ENCODE measurements around the gene PKMYT1. TPM values are rescaled to one million over a fixed set of nuclear protein-coding genes. Genes with fewer than 3 reads are reported as not detected.

The PKMYT1 gene
- total RNA-seq, 1 donor from 2014 or later, result 6.0 TPM

GRCh38 chr16:2974319-2975056, 5.8 kb downstream of the PKMYT1 start:
- DNase-seq (ENCODE audit: low spot score), result no peak

- DNase-seq (ENCODE audit: low spot score), result no peak
Observed at GRCh38 chr16:2973605-2974318, 6.5 kb downstream of the PKMYT1 start.

- no peak for DNase-seq (ENCODE audit: low spot score)
Observed at GRCh38 chr16:2973093-2973492, 7.2 kb downstream of the PKMYT1 start.

DNA sequence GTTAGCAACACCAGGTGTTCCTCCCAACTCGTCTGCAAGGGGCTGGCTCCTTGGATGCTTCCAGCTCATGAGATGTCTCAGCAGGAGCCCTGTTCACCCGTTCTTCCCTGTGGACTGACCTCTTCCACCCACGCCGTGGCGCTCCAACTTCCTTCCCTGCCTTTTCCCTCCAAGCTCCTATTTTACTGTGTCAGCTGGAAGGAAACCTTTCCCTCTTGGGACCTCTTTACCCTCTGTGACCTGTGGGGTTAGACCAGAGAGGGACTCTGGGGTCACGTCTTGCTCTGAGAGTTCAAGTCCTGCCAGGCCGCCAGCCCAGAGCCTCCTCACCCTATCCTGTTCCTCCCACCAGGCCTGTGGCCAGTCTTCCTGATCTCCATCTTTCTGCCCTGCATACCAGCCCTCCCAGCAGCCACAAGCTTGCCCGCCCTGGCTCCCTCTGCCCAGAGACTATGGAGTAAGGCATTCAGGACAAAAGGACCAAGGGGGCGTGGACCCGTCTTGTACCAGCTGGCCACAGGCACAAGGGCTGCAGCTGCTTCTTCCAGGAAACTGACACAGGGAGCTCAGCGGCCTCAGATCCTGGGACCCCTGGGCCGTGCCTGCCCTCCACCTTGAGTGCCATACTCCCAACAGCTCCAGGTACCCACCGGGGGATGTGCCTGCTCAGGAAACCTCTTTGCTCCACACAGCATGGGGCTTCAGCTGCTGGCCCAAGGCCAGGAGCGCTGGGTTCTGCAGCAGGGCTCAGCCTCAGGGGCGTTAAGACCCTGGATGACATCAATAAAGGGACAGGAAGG, 8.1 kb downstream of the PKMYT1 start:
- DNase-seq (ENCODE audit: low spot score), result no peak

DNA sequence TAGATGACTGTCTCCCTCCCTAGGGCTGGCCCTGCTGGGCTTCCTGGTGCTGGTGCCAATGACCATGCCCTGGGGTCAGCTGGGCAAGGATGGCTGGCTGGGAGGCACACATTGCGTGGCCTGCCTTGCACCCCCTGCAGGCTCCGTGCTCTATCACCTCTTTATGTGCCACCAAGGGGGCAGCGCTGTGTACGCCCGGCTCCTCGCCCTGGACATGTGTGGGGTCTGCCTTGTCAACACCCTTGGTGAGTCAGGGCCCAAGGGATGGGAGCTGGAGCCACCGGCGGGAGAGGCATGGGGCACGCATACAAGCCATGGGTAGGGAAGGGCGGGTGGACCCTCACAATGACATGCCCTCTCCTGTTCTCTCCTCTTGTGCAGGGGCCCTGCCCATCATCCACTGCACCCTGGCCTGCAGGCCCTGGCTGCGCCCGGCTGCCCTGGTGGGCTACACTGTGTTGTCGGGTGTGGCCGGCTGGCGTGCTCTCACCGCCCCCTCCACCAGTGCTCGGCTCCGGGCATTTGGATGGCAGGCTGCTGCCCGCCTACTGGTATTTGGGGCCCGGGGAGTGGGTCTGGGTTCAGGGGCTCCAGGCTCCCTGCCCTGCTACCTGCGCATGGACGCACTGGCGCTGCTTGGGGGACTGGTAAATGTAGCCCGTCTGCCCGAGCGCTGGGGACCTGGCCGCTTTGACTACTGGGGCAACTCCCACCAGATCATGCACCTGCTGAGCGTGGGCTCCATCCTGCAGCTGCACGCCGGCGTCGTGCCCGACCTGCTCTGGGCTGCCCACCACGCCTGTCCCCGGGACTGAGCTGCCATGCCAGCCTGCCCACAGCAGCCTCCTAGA, 8.9 kb downstream of the PKMYT1 start:
- DNase-seq (ENCODE audit: low spot score), result no peak

DNA sequence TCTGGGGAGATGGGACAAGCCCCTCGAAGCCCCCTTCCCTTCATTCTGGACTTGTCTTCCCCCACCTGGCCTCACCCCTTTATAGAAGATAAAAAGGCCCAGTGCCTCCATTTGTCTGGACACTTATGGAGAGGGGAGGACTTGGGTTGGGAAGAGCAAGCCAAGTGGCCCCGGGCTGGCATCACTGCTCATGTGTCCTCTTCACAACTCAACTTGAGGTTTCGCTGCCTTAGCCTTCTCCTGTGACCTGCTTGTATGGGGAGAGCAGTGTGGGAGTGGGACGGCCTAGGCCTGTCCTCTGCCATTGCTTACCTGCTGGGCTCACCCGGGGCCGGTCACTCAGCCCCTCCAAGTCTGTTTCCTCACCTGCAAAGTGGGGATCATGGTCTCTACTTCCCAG, 9.7 kb downstream of the PKMYT1 start:
- DNase-seq (ENCODE audit: low spot score), result no peak

DNA sequence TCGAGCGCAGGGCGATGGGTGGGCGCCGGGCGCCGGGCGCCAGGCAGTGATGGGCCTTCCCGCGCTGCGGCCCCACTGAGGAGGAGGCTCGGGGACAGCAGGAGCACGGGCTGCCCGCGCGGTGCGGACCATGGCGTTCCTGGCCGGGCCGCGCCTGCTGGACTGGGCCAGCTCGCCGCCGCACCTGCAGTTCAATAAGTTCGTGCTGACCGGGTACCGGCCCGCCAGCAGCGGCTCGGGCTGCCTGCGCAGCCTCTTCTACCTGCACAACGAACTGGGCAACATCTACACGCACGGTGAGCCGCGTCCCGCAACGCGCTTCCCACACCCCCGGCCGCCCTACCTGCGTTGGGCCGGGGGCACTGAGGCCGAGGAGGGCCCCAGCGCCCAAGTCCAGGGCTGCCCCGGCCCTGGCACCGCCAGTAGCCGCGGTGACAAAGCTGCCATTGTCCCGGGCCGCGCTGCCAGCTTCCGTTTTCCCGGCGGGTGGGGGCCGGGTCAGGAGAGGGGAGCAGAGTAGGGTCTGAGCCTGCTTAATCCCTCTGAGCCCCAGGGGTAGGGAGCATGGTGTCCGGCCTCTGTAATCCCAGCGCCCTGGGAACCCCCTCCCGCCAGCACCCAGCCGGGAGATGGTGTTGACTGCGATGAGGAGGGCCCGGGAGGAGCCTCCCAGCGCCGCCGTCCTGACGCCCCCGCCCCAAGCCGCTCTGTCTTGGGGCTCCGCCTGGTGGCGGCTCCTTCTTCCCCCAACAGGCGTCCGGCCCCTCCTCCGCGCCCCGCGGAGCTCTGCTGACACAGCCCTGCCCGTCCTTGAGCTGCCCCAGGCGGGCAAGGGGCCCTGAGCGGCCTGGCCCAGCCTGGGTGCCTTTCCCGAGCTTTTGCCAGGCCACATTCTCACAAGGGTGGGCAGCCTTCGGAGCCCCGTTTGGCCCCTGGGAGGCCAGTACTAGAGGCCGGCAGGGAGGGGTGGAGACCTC, 10.4 kb downstream of the PKMYT1 start:
- DNase-seq (ENCODE audit: low spot score), result no peak

DNA sequence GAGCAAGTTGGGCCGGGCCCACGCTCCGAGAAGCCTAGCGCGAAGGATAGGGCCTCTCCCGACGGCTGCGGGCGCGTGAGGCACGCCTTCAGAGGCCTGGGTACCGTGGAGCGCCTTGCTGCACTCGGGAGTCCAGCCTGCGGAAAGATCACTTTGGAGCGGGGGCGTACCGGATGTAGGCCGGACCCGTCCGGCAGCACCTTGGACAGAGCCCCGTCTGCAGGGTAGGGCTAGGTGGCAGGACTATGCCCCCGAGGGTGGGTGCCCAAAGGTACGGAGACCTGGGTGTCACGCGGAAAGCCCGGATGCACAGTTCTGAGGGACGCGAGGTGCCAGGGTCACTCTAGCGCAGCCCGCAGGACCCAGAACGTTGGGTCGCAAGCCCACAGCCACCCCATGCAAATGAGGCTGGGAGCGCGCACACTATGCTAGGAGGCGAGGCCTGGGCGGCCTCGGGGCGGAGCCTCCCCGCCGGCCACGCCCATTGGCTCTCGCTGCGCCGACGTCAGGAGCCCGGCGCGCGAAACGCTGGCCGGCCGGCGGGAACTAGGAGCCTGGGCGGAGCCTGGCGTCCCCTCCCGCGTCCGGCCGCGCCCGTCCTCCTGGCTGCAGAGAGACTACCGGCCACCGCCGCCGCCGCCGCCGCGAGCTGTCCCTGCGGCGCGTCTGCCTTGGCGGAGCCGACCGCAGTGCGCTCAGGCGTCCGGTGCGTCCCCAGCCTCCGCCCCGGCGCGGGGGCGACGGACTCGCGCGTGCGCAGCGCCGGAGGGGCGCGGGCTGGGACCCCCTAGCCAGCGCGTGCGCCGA, 11.3 kb downstream of the PKMYT1 start, which contains the start of gene PAQR4:
Gene PAQR4 (plus strand): TSS at position 611 of the 807 bp plus-strand sequence. CDS start 327 bp downstream, outside the sequence.
- peak; percentile 83 for DNase-seq (ENCODE audit: low spot score)

DNA sequence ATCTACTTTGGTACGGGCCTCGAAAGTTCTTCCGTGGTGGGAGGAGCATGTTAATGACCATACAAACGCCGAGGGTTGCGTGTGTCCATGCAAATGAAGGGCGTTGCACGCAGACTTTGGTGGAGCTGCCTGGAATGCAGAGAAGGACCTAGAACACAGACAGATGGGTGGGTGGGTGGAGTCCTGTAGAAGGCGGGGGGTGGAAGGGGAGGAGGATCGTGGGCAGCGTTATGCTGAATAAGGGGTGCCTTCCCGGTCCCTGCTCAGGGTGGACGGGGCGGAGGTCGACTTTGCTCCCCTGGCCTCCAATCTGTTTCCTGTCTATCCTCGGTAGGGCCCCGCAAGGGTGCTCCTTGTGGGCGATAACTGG, 11.9 kb downstream of the PKMYT1 start:
- no peak for DNase-seq (ENCODE audit: low spot score)

DNA sequence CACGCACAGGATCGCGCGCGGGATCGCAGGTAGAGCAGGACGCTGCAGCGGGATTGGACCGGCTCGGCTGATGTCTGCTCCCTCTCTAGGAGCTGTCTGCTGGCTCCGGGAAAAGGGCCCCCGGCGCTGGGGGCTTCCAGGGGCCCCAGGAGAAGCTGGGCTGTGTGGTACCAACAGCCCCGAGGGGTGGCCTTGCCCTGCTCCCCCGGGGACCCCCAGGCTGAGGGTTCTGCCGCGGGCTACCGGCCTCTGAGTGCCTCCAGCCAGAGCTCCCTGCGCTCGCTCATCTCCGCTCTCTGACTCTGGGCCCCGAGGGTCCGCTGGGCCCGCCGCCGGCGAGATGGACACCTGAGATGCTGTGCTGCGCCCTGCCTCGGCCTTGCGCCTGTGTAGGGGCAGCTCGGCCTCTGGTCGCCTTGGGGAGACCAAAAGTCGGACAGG, 12.5 kb downstream of the PKMYT1 start:
- no peak for DNase-seq (ENCODE audit: low spot score)

DNA sequence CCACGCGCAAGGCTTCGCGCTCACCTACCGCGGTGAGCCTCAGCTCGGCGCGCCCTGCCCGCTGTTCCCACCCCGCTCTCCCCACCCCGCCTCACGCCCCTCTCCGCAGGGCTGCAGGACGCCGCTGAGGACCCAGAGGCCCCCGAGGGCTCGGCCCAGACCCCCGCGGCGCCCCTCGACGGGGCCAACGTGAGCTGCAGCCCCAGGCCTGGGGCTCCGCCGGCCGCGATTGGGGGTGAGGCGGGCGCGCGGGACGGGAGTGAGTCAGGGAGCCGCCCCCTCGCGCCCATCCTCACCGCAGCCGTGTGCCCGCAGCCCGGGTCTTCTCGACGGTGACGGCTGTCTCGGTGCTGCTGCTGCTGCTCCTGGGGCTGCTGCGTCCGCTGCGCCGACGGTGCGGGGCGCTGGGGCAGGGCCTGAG, 13.0 kb downstream of the PKMYT1 start:
- no peak for DNase-seq (ENCODE audit: low spot score)

DNA sequence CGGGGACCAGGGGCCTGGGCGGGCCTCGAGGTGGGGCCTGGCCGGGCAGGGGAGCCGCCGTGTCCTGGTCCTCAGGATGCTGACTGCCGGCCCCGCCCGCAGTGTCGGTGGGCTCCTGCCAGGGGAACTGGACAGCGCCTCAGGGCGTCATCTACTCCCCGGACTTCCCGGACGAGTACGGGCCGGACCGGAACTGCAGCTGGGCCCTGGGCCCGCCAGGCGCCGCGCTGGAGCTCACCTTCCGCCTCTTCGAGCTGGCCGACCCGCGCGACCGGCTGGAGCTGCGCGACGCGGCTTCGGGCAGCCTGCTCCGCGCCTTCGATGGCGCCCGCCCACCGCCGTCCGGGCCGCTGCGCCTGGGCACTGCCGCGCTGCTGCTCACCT, 13.4 kb downstream of the PKMYT1 start:
- DNase-seq (ENCODE audit: low spot score), result no peak

- no peak for DNase-seq (ENCODE audit: low spot score)
Observed at GRCh38 chr16:2966043-2966807, 14.0 kb downstream of the PKMYT1 start.

DNA sequence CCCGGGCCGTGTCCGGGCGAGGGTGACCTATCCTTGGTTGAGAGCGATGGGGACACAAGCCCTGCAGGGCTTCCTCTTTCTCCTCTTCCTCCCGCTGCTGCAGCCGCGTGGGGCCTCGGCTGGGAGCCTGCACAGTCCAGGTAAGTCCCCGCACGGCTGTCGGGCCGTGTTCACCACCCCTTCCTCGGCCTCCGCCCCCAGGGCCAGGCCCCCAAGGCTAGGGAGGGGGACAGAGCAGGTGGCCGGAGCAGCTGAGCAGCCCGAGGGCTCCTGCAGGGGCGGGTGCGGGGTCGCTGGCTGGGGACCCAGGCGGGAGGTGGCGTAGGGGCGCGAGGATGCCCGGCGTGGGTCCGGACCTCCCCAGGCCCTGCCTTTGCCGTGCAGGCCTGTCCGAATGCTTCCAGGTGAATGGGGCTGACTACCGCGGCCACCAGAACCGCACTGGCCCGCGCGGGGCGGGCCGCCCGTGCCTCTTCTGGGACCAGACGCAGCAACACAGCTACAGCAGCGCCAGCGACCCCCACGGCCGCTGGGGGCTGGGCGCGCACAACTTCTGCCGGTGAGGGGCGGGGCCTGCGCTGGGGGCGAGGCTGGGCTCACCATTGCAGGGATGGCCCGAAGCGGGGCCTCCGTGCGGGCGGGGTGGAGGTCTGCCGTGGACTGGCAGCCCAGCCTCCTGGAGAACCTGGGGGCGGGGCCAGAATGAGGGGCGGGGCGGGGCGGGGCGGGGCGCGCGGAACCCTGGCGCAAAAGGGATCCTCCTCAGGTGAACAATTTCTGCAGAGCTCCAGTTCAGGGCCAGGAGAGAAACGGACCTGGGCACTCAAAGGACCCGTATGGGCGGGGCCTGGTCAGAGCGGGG, 15.5 kb downstream of the PKMYT1 start:
- peak; percentile 51 for DNase-seq (ENCODE audit: low spot score)

GRCh38 chr16:2963723-2964474, 16.3 kb downstream of the PKMYT1 start, which contains the start of gene KREMEN2:
KREMEN2 (plus strand) TSS chr16:2964275; CDS start chr16:2964521, 246 bp downstream.
- no peak for DNase-seq (ENCODE audit: low spot score)

DNA sequence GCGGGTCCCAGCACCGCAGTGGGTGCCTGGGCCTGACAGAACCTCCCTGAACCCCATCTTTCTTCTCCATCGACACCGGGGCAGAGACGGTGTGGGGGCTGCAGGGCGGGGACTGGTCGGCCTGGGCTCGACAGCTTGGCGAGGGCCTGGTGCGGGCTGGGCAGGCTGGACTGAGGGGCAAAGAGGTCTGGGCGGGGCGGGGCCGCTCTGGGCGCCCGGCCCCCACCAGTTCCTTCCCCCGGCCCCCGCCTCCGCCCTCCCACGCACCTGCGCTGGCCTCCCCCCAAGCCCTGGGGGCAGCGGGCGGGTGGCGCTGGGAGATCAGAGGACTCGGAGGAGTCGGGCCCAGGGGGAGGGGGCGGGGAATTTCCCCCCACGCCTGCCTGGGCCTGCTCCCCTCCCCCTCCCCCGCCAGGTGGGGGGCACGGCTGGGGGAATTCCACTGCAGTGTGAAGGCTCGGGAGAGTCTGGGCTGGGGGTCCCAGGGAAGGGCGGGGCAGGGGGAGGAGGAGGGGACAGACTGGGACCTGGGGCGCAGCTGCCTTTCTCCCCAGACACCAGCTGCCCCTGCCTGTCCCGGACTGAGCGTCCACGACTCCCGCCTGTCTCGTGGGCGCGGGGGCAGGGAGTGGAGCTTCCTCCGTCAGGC, 17.0 kb downstream of the PKMYT1 start:
- no peak for DNase-seq (ENCODE audit: low spot score)
